Psoas muscle (tissue), 8 donors: ENCODE measurements around the gene CGREF1. TPM values are rescaled to one million over a fixed set of nuclear protein-coding genes. Genes with fewer than 3 reads are reported as not detected.

Experiments
- ATAC-seq, 4 donors: fragments of 200-7000 bp; cut with Tn5 transposase; one replicate each; pipeline ENCODE4 v1.9.1; 2020; ENCODE audit warnings: moderate library complexity in 3 of 4, mild to moderate bottlenecking in 2 of 4
- DNase-seq, 2 donors: peaks; one replicate each; pipeline ENCODE4 v3.0.0-alpha.2; 2020
- H3K27ac ChIP-seq: fragments of 200-600 bp; one replicate; pipeline ENCODE4 v1.8.0; 2022
- H3K27me3 ChIP-seq, 3 donors: fragments of 200-600 bp in 1 of 3; one replicate each; pipeline versions ENCODE4 v1.6.1 to v1.8.0; 2013 to 2022; ENCODE audit warnings: low read length in 2 of 3, mild to moderate bottlenecking in 2 of 3, moderate library complexity in 1 of 3; ENCODE audit not compliant: insufficient read depth in 3 of 3
- H3K36me3 ChIP-seq, 2 donors: fragments of 200-600 bp in 1 of 2; one replicate each; pipeline versions ENCODE4 v1.6.1 to v1.8.0; 2013 to 2022; ENCODE audit warnings: low read depth in 1 of 2, mild to moderate bottlenecking in 1 of 2, moderate library complexity in 1 of 2; ENCODE audit not compliant: insufficient read depth in 1 of 2
- H3K4me1 ChIP-seq: fragments of 200-600 bp; one replicate; pipeline ENCODE4 v1.8.0; 2022
- H3K4me3 ChIP-seq: fragments of 200-600 bp; one replicate; pipeline ENCODE4 v1.8.0; 2022; ENCODE audit warnings: mild to moderate bottlenecking
- H3K9me3 ChIP-seq: fragments of 200-600 bp; one replicate; pipeline ENCODE4 v1.8.0; 2022
- WGBS, 3 donors: extraction: QIAGEN DNeasy Blood & Tissue Kit; methylation state at CpG; one replicate each; pipeline versions ENCODE4 v1.1.6 to v1.1.7; 2013; 5-methylcytosine and 5-hydroxymethylcytosine counted together
- intact Hi-C, 2 donors: fragments of 100-400 bp; cut with DNase I; formaldehyde crosslinking; loops; one replicate each; pipeline versions ENCODE4 v1.11.0 to v1.14.2; 2022
- polyA plus RNA-seq, 3 donors: library from polyadenylated mRNA; stranded (reverse); fragments of 200-250 nt; gene quantifications; one replicate each; pipeline ENCODE4 v1.2.3, GENCODE V29; 2013
- total RNA-seq, 4 donors: library from RNA; stranded (reverse); fragmentation: NEBNext Ultra II Directional in 2 of 4; extraction: Animal tissue kit (Norgen Biotek cat#: 25700) in 2 of 4; gene quantifications; one replicate each; pipeline versions ENCODE4 v1.2.1 to v1.2.4, GENCODE V29; 2021 to 2023
- TF ChIP-seq, protein P1 (sequence below): fragments of 200-600 bp; IDR thresholded peaks from one replicate; pipeline ENCODE4 v1.8.0; 2022; ENCODE audit warnings: antibody characterized with exemption
- donor health status: healthy with polysubstance abuse.
- donor health status: DM: no; HTN: no; CAD: no; lungs with moderate emphysema.
- donor health status: Bipolar disorder and iron deficiency.
- donor health status: healthy.
- donor health status: DM: yes; HTN: yes; CAD: no.
- donor health status: DM: no; HTN: no; CAD: no.
- donor health status: DM: no; HTN: no; CAD: no.
- donor health status: DM: yes; HTN: yes; CAD: no.

Gene CGREF1
- total and polyA plus RNA-seq, 7 donors: 2.8 to 15.8 (median 6.6) TPM

DNA sequence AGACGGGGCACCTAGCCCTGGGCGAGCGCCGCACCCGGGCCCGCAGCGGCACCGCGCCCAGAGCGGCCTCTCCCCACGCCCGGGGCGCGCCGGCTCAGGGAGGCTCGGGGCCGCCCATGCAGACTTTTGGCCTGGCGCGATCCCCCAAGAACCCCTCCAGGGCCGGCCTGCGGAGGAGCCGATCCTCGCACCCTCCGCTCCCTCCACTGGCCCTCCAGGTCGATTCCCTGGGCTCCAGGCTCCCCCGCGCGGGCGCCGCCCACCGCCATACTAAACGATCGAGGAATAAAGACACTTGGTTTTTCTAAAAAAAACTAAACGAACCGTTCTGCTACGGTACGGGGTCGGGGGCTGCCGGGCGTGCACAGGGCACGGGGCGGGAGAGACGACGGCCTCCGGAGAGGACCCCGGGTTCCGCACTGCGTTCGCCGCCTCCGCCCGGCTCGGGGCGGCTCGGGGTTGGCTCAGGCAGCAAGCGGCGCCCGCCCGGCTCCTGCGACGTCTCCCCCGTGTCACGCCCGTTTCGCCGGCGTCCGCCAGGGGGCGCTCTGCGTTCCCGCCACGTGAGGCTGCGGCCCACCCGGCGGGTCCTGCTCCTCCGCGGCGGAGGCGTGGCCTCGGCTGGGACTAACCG is 32.7 kb downstream of the CGREF1 start:
- intact Hi-C loops: loop anchor here (2.0 to 5.0 kb wide), 2 partner anchors 124 to 125 kb away; no protein-coding TSS in a partner anchor
- Histone ChIP-seq H3K27ac (peak overlapping the region; percentile 84), H3K36me3 (no peaks in the 10 kb centered on the region), H3K27me3 (no peaks in the 10 kb centered on the region), H3K4me3 (peak overlapping the region; percentile 70), H3K4me1 (peaks cover 24% of the 10 kb centered on the region), H3K9me3 (no peaks in the 10 kb centered on the region)
- ATAC-seq: peak; percentile 87 to 92 (median 89)
- WGBS, 3 donors: 0 to 1% (median 1%) methylated on average over 41 to 81 of the region's 81 CpGs
- peak; percentile 96 to 98 for DNase-seq
- TF ChIP-seq, protein P1, sequence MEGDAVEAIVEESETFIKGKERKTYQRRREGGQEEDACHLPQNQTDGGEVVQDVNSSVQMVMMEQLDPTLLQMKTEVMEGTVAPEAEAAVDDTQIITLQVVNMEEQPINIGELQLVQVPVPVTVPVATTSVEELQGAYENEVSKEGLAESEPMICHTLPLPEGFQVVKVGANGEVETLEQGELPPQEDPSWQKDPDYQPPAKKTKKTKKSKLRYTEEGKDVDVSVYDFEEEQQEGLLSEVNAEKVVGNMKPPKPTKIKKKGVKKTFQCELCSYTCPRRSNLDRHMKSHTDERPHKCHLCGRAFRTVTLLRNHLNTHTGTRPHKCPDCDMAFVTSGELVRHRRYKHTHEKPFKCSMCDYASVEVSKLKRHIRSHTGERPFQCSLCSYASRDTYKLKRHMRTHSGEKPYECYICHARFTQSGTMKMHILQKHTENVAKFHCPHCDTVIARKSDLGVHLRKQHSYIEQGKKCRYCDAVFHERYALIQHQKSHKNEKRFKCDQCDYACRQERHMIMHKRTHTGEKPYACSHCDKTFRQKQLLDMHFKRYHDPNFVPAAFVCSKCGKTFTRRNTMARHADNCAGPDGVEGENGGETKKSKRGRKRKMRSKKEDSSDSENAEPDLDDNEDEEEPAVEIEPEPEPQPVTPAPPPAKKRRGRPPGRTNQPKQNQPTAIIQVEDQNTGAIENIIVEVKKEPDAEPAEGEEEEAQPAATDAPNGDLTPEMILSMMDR: peak; percentile 94

DNA sequence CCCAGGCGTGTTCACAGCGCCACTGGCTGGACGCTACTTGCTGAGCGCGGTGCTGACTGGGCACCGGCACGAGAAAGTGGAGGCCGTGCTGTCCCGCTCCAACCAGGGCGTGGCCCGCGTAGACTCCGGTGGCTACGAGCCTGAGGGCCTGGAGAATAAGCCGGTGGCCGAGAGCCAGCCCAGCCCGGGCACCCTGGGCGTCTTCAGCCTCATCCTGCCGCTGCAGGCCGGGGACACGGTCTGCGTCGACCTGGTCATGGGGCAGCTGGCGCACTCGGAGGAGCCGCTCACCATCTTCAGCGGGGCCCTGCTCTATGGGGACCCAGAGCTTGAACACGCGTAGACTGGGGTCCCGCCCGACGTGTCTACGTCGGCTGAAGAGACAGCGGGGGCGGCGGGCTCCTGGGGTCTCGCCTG is 33.2 kb downstream of the CGREF1 start:
- DNase-seq (peak; percentile 81 to 91), ATAC-seq (peak; percentile 49 to 71 (median 68))
- WGBS, 3 donors: 1 to 4% (median 2%) methylated on average over 24 to 38 of the region's 38 CpGs
- peak overlapping the region; percentile 84 for H3K27ac ChIP-seq
- intact Hi-C loops: loop anchor here (2.0 to 5.0 kb wide), 2 partner anchors 123 to 125 kb away; no protein-coding TSS in a partner anchor
- no peaks in the 10 kb centered on the region for H3K36me3 ChIP-seq
- peaks cover 24% of the 10 kb centered on the region for H3K4me1 ChIP-seq
- peak overlapping the region; percentile 70 for H3K4me3 ChIP-seq
- TF ChIP-seq, protein P1: peak; percentile 49
- no peaks in the 10 kb centered on the region for H3K9me3 ChIP-seq
- H3K27me3 ChIP-seq: no peaks in the 10 kb centered on the region

DNA sequence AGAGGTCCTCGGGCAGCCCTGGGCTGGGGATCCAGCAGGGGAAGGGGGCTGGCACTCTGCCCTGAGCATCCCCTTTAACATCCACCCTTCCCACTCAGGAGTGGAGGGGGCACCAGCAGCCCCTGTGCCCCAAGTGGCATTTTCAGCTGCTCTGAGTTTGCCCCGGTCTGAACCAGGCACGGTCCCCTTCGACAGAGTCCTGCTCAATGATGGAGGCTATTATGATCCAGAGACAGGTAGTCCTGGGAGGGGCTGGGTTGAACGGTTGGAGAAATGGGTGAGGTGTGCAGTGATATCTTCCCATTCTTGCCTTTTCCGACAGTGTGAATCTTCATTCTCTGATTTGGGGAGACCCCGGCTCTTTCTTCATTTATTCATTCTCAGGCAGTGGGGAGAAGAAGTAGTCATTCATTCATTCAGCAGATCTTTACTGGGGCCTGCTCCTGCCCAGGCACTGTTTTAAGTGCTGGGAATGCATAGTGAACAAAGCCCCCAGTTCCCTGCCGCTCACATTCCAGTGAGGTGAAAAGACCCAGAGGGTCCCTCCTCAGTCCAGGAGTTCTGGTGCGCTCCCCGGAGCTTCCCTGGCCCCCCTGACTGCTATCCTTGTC is 33.8 kb downstream of the CGREF1 start:
- WGBS, 3 donors: 54 to 64% (median 55%) methylated on average over 10 of the region's 10 CpGs
- ATAC-seq: no peak
- peak overlapping the region; percentile 70 for H3K4me3 ChIP-seq
- H3K27me3 ChIP-seq: no peaks in the 10 kb centered on the region
- DNase-seq: peak in 1 of 2 donors; percentile 54
- TF ChIP-seq, protein P1: no peak
- no peaks in the 10 kb centered on the region for H3K9me3 ChIP-seq
- intact Hi-C loops: loop anchor here in 1 of 2 donors (5.0 kb wide), 1 partner anchor 123 kb away; no protein-coding TSS in a partner anchor
- peaks cover 24% of the 10 kb centered on the region for H3K4me1 ChIP-seq
- no peaks in the 10 kb centered on the region for H3K36me3 ChIP-seq
- peak overlapping the region; percentile 84 for H3K27ac ChIP-seq

DNA sequence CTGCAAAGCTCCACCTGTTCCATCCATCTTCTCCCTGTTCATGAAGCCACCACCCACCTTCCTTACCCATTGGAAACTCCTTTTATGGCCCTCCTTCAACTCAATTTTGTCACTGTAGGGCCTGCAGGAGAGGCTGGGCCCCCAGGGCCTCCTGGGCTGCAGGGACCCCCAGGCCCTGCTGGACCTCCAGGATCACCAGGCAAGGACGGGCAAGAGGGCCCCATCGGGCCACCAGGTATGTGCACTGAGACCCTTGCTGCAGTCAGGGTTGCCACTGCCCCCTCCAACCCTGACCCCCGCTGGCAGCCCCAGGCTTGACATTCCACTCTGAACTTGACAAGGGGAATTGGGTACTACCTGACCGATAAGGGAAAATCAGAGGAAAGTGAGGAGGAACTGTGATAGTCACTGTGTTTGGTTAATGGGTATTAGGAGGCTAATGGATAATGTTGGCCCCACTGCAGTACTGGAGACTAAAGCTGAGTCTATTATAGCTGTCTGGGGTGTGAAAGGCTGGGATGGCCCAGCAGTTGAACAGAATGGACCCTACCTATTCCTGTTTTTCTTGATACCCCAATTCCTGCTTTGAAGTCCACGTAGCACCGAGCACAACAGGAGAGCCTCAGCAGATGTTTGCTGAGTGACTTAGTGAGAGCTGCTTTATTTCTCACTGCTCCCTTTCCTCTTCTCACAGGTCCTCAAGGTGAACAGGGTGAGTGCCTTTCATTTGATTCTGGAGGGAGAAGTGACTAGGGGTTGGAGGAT is 34.4 kb downstream of the CGREF1 start:
- Histone ChIP-seq H3K4me3 (no peak overlapping the region), H3K27me3 (no peaks in the 10 kb centered on the region), H3K4me1 (peaks cover 24% of the 10 kb centered on the region), H3K36me3 (no peaks in the 10 kb centered on the region), H3K27ac (no peak overlapping the region), H3K9me3 (no peaks in the 10 kb centered on the region)
- intact Hi-C loops: loop anchor here in 1 of 2 donors (5.0 kb wide), 2 partner anchors 47 to 122 kb away; no protein-coding TSS in a partner anchor
- TF ChIP-seq, protein P1: no peak
- DNase-seq (peak in 1 of 2 donors; percentile 50), ATAC-seq (no peak)
- 77 to 89% (median 84%) methylated on average over 6 of the region's 6 CpGs for WGBS, 3 donors
